ENCODE measurements around the gene CEP112.

GRCh38 chr17:65756760-65757159 lies 435.2 kb downstream of the CEP112 start:
- TF ChIP-seq CTCF (optimal IDR thresholded peaks at IDR 0.05 in 1 of 3, IDR thresholded peaks at IDR 0.05 in 1 of 3, conservative IDR thresholded peaks at IDR 0.05 in 1 of 3; ENCODE audit: extremely low read depth in 1 of 3, insufficient read depth in 2 of 3, low read length in 3 of 3), result no peak
- TF ChIP-seq EZH2 (IDR thresholded peaks at IDR 0.05; ENCODE audit: low read length), result no peak

All from keratinocyte (primary cell).